ENCODE measurements around the gene RALGAPA2. TPM values are rescaled to one million over a fixed set of nuclear protein-coding genes. Genes with fewer than 3 reads are reported as not detected.

RALGAPA2 gene
- total and polyA plus RNA-seq, 2 donors (not counting 3 experiments of a cell fraction or from before 2014, with no cell fraction given), result 10.0 to 46.8 TPM

DNA sequence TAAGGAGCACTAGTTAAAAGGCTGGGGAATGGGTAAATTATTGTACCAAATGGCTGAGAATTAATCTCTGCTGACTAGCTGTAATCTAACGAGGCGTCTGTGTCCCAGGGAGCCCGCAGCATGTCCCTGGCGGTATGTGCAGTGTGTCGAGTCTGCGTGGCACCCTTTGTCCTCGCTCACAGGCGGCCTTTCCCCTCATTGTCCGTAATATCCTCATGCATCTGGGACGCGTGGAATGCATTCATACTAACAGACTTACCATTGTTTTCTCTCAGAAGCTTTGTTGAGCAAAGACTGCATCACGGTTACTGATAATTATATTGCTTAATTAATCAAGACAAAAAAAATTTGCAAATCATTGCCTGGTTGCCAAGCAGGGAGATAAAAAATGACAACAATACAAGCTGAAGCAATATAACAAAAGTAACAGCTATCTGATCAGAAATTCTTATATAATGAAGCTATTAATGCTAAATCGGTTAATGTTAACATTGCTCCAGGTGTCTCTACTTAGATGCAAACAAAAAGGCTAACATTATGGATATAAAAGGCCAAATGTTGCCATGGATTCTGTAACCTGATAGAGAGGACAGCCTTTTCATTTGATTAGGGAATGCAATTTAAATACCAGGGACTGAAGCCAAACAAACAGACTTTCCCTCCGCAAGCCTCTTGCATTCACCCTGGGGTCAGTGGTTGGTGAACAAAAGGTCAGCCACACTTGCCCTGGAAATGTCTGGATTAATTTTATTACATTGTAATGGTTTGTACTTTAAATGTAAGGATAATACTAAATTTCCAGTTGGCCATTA, 219.7 kb downstream of the RALGAPA2 start:
- Histone ChIP-seq H3K9ac (replicated peaks; ENCODE audit: extremely low read depth, insufficient read depth, low read length) (peak overlapping the region; percentile 24), H3K4me2 (ENCODE audit: insufficient read depth, low read length) (peak overlapping the region; percentile 4), H3K4me1 (ENCODE audit: control insufficient read depth, extremely low read depth, insufficient read depth, low read length) (peaks cover 4% of the 10 kb centered on the region), H2AFZ (ENCODE audit: low read depth, low read length) (no peak overlapping the region), H3K36me3 (ENCODE audit: control insufficient read depth in 2 of 2, extremely low read depth in 1 of 2, insufficient read depth in 2 of 2, low read length in 2 of 2) (peaks cover 3 to 5% of the 10 kb centered on the region in 2 experiments), H3K9me1 (replicated peaks; ENCODE audit: control insufficient read depth, extremely low read depth, insufficient read depth, low read length) (no peaks in the 10 kb centered on the region), H3K27me3 (ENCODE audit: control insufficient read depth in 2 of 2, insufficient read depth in 2 of 2, low read length in 2 of 2) (no peaks in the 10 kb centered on the region), H3K9me3 (replicated peaks; ENCODE audit: control insufficient read depth, insufficient read depth, low read length) (no peaks in the 10 kb centered on the region), H3K79me2 (ENCODE audit: control insufficient read depth, insufficient read depth, low read length) (no peaks in the 10 kb centered on the region), H3K4me3 (replicated peaks in 1 of 3; ENCODE audit: insufficient read depth in 1 of 3, low read depth in 1 of 3, low read length in 3 of 3) (no peak overlapping the region), H4K20me1 (replicated peaks; ENCODE audit: control insufficient read depth, extremely low read depth, insufficient read depth, low read length) (no peaks in the 10 kb centered on the region), H3K27ac (ENCODE audit: insufficient read depth, low read depth, low read length) (peak overlapping the region; percentile 15)
- TF ChIP-seq FOS (IDR thresholded peaks at IDR 0.05; ENCODE audit: borderline replicate concordance, insufficient read depth, low read length) (no peak), MAX (IDR thresholded peaks at IDR 0.05; ENCODE audit: insufficient read depth, insufficient read length) (no peak), POLR2AphosphoS5 (IDR thresholded peaks at IDR 0.05; ENCODE audit: insufficient read depth, low read depth, low read length) (no peak), MYC (IDR thresholded peaks at IDR 0.05; ENCODE audit: low read depth, low read length) (no peak), POLR2A (IDR thresholded peaks at IDR 0.05; ENCODE audit: low read depth, low read length) (no peak), JUN (IDR thresholded peaks at IDR 0.05; ENCODE audit: borderline replicate concordance, insufficient read depth, insufficient read length, low read depth) (no peak), EZH2 (IDR thresholded peaks at IDR 0.05; ENCODE audit: borderline replicate concordance, low read depth, low read length, severe bottlenecking) (no peak), GATA2 (IDR thresholded peaks at IDR 0.05; ENCODE audit: insufficient read depth, insufficient read length, low read depth, low read length) (no peak)
- TF ChIP-seq, protein P1, sequence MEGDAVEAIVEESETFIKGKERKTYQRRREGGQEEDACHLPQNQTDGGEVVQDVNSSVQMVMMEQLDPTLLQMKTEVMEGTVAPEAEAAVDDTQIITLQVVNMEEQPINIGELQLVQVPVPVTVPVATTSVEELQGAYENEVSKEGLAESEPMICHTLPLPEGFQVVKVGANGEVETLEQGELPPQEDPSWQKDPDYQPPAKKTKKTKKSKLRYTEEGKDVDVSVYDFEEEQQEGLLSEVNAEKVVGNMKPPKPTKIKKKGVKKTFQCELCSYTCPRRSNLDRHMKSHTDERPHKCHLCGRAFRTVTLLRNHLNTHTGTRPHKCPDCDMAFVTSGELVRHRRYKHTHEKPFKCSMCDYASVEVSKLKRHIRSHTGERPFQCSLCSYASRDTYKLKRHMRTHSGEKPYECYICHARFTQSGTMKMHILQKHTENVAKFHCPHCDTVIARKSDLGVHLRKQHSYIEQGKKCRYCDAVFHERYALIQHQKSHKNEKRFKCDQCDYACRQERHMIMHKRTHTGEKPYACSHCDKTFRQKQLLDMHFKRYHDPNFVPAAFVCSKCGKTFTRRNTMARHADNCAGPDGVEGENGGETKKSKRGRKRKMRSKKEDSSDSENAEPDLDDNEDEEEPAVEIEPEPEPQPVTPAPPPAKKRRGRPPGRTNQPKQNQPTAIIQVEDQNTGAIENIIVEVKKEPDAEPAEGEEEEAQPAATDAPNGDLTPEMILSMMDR (IDR thresholded peaks at IDR 0.05; ENCODE audit: extremely low read depth in 1 of 2, insufficient read depth in 1 of 2, low read depth in 1 of 2, low read length in 2 of 2), result no peak
- POLR2A ChIA-PET, result no interaction called here
- dilution Hi-C loops (cut with MboI; ENCODE audit: extremely low pct_ligation_motif_present, low sequenced_read_pairs), result no loop called here
- DNase-seq (ENCODE audit: low read depth, low spot score) (peak; percentile 69), FAIRE-seq (peak; percentile 53)
- intact Hi-C loops (cut with micrococcal nuclease), result no loop called here
- CTCF ChIA-PET, result interaction anchor here (0.9 to 1.2 kb wide), 3 partner anchors 9 to 18 kb away, joined by 3 to 4 read pairs (median 3); no protein-coding TSS in a partner anchor
- no TSS peak for BruUV-seq (replicated peaks)

Data from endothelial cell of umbilical vein (primary cell).